K562 (cell line): Measurements from ENCODE around the gene AGR2. TPM values are rescaled to one million over a fixed set of nuclear protein-coding genes. Genes with fewer than 3 reads are reported as not detected.

Experiments
- ATAC-seq: fragments of 200-7000 bp; cut with Tn5 transposase; 3 replicates; pipeline ENCODE4 v1.9.1; 2020; ENCODE audit warnings: moderate library complexity
- BruUV-seq: library from RNA; stranded (reverse); fragments of 400-500 nt; replicated peaks from 2 replicates; lab custom pipeline; 2021; lab: Mats Ljungman, UMichigan
- CTCF ChIA-PET: fragments of 300-600 bp; formaldehyde crosslinking; extraction: SDS; loops from one replicate; lab custom pipeline; 2021; ENCODE audit warnings: low intra/inter-chr PET ratio; lab: Yijun Ruan, JAX
- POLR2A ChIA-PET: fragments of 300-600, 350-650 bp; sonication (Branson Sonifier 250); formaldehyde crosslinking; extraction: SDS; loops from one replicate; lab custom pipeline; 2021; ENCODE audit warnings: antibody characterized with exemption, inconsistent platforms; lab: Yijun Ruan, JAX
- DNase-seq, 4 experiments: peaks; one replicate each; pipeline versions ENCODE4 v3.0.0 to v3.0.0-alpha.2; 2011 to 2018; ENCODE audit warnings: low spot score in 3 of 4, mixed read lengths in 3 of 4; ENCODE audit errors: extremely low read depth in 1 of 4
- FAIRE-seq: peaks from 2 replicates; lab custom pipeline; 2011; peaks lifted over from hg19 to GRCh38; lab: Jason Lieb, UNC
- H2AFZ ChIP-seq: 2 replicates; pipeline ENCODE4 v1.6.0; 2011; ENCODE audit warnings: low read depth, low read length, control low read depth, inconsistent platforms
- H3K27ac ChIP-seq: fragments of 200-600 bp; 3 replicates; pipeline ENCODE4 v1.8.0; 2011; ENCODE audit warnings: low read depth, mild to moderate bottlenecking, control low read depth, inconsistent platforms, low read length, moderate library complexity, mixed read lengths; ENCODE audit errors: extremely low read depth
- H3K27me3 ChIP-seq, 2 experiments: fragments of 300-600 bp in 1 of 2; 2 replicates in 1 of 2; 3 replicates in 1 of 2; pipeline versions ENCODE4 v1.6.0 to v1.8.0; 2011; ENCODE audit warnings: inconsistent platforms in 2 of 2, low read length in 2 of 2, mild to moderate bottlenecking in 1 of 2, mixed read lengths in 1 of 2, moderate library complexity in 1 of 2; ENCODE audit not compliant: control insufficient read depth in 2 of 2, insufficient read depth in 2 of 2
- H3K36me3 ChIP-seq: fragments of 300-600 bp; 3 replicates; pipeline ENCODE4 v1.8.0; 2011; ENCODE audit warnings: mild to moderate bottlenecking, low read length, inconsistent platforms; ENCODE audit not compliant: control insufficient read depth, insufficient read depth
- H3K4me1 ChIP-seq, 2 experiments: fragments of 200-600 bp in 1 of 2; replicated peaks in 1 of 2; 2 replicates in 1 of 2; 3 replicates in 1 of 2; pipeline versions ENCODE4 v1.5.1 to v1.8.0; 2011; ENCODE audit warnings: inconsistent platforms in 2 of 2, low read length in 2 of 2, mild to moderate bottlenecking in 1 of 2, mixed read lengths in 1 of 2, moderate library complexity in 1 of 2; ENCODE audit not compliant: control insufficient read depth in 2 of 2, insufficient read depth in 2 of 2
- H3K4me2 ChIP-seq: 2 replicates; pipeline ENCODE4 v1.6.1; 2011; ENCODE audit warnings: low read length, control low read depth, inconsistent platforms, mixed read lengths; ENCODE audit not compliant: insufficient read depth
- H3K4me3 ChIP-seq: fragments of 200-600 bp; sonication (generic), shearing (Covaris generic); 2 replicates; pipeline ENCODE4 v1.5.1; 2016; ENCODE audit warnings: control low read depth, inconsistent platforms
- H3K79me2 ChIP-seq: fragments of 200-600 bp; 3 replicates; pipeline ENCODE4 v1.8.0; 2011; ENCODE audit warnings: low read length, inconsistent platforms; ENCODE audit not compliant: control insufficient read depth, insufficient read depth
- H3K9ac ChIP-seq, 2 experiments: 2 replicates each; pipeline versions ENCODE4 v1.6.0 to v1.6.1; 2011; ENCODE audit warnings: low read depth in 2 of 2, low read length in 2 of 2, control low read depth in 1 of 2, inconsistent platforms in 1 of 2, mild to moderate bottlenecking in 1 of 2, mixed read lengths in 1 of 2; ENCODE audit not compliant: insufficient read depth in 1 of 2
- H3K9me1 ChIP-seq: one replicate; pipeline ENCODE4 v1.6.0; 2011; ENCODE audit warnings: inconsistent platforms, mild to moderate bottlenecking, low read length, moderate library complexity; ENCODE audit not compliant: control insufficient read depth, insufficient read depth
- H3K9me3 ChIP-seq: replicated peaks from 2 replicates; pipeline ENCODE4 v1.5.1; 2011; ENCODE audit warnings: low read depth, low read length, inconsistent platforms; ENCODE audit not compliant: control insufficient read depth, insufficient read depth
- H4K20me1 ChIP-seq: replicated peaks from 2 replicates; pipeline ENCODE4 v1.6.1; 2011; ENCODE audit warnings: low read length, inconsistent platforms, mixed read lengths; ENCODE audit not compliant: control insufficient read depth, insufficient read depth
- CCAR2 ChIP-seq: fragments of 200-400 bp; formaldehyde crosslinking; IDR thresholded peaks from 2 replicates; pipeline ENCODE4 v1.6.1; 2017; ENCODE audit warnings: mild to moderate bottlenecking, low read depth, low read length
- FOXJ3 ChIP-seq: sonication (generic); formaldehyde crosslinking; IDR thresholded peaks from 2 replicates; pipeline ENCODE4 v1.4.0; 2020; ENCODE audit warnings: mild to moderate bottlenecking, missing genetic modification reagents
- GATA2 ChIP-seq: sonication (generic); formaldehyde crosslinking; IDR thresholded peaks from 2 replicates; pipeline ENCODE4 v1.4.0; 2020; ENCODE audit warnings: mild to moderate bottlenecking, missing genetic modification reagents
- JUND ChIP-seq, 2 experiments: IDR thresholded peaks; 2 replicates in 1 of 2; 3 replicates in 1 of 2; pipeline ENCODE4 v1.6.1; 2011; ENCODE audit warnings: borderline replicate concordance in 2 of 2, low read depth in 2 of 2, low read length in 2 of 2, improper control_type of control experiment in 1 of 2, missing biosample characterization in 1 of 2, missing genetic modification characterization in 1 of 2, missing genetic modification reagents in 1 of 2
- SRSF9 ChIP-seq: fragments of 200-400 bp; formaldehyde crosslinking; IDR thresholded peaks from 2 replicates; pipeline ENCODE4 v1.6.1; 2017; ENCODE audit warnings: low read depth, low read length, borderline replicate concordance
- ZNF23 ChIP-seq: fragments of 250-450 bp; sonication (Bioruptor Pico); IDR thresholded peaks from 2 replicates; pipeline ENCODE4 v1.4.0; 2020; ENCODE audit warnings: mild to moderate bottlenecking
- ZNF324 ChIP-seq: fragments of 250-450 bp; sonication (Bioruptor Pico); IDR thresholded peaks from 2 replicates; pipeline ENCODE4 v1.4.0; 2020; ENCODE audit warnings: mild to moderate bottlenecking
- WGBS: fragments of 100-300 bp; shearing (Covaris generic); methylation state at CpG from one replicate; pipeline ENCODE4 v1.1.6; 2016; ENCODE audit warnings: low coverage, mixed read lengths; ENCODE audit not compliant: insufficient coverage; ENCODE audit errors: missing lambda C conversion rate; 5-methylcytosine and 5-hydroxymethylcytosine counted together
- in situ Hi-C: fragments of 300-500 bp; cut with MboI; formaldehyde crosslinking; loops from 4 replicates; pipeline ENCODE4 v1.15.0; 2018; ENCODE audit warnings: inconsistent platforms, mixed read lengths
- intact Hi-C: fragments of 100-400 bp; cut with micrococcal nuclease; formaldehyde crosslinking; loops from 2 replicates; pipeline ENCODE4 v1.14.2; 2022
- polyA plus RNA-seq, 8 experiments: library from polyadenylated mRNA; depleted of rRNA in 4 of 8; stranded (reverse) in 5 of 8; unstranded in 3 of 8; fragments of >200 nt; fragmentation: Nextera tagmentation in 2 of 8; fragmentation: Illumina TruSeq in 1 of 8; extraction: Ambion mirVana in 2 of 8; extraction: Trizol in 1 of 8; gene quantifications; 2 replicates each; pipeline versions ENCODE4 v1.2.1 to v1.2.3, GENCODE V29; 2011 to 2014; ENCODE audit warnings: inconsistent platforms in 1 of 8, missing spikeins in 1 of 8
- total RNA-seq, 7 experiments: library from RNA; depleted of rRNA in 6 of 7; stranded (reverse); fragments of >200 nt in 6 of 7; fragmentation: Illumina TruSeq in 2 of 7; extraction: Trizol in 2 of 7; gene quantifications; 2 replicates each; pipeline versions ENCODE4 v1.2.1 to v1.2.3, GENCODE V29; 2011 to 2021; ENCODE audit warnings: low replicate concordance in 1 of 7

Gene AGR2
- total and polyA plus RNA-seq, 9 of the 15 experiments (the other 6 are each of a cell fraction or from before 2014, with no cell fraction given) = 0.66 TPM; not detected in 8

DNA sequence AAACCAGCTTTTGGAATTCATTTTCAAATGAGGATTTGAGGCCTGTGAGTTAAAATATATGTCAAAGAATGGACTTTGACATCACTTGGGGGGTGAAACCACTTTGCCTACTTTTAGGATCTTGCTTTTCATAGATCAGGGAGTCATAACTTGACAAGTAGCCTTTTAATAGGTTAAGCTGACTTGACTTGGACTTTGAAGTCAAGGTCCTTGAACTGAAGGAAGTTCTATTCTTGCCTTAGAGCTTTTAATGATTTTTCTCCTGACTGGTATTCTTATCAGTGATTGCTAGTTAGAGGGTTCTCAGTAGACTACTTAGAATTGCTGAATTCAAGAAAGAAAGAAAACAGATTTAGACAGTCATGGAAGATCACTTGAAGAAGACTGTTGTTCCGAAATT, 17.7 kb downstream of the AGR2 start:
- no peaks in the 10 kb centered on the region for H3K4me1 ChIP-seq
- ATAC-seq (no peak), FAIRE-seq (peak; percentile 48), DNase-seq (no peak)
- H3K4me2 ChIP-seq = no peak overlapping the region
- H3K9me1 ChIP-seq = no peaks in the 10 kb centered on the region
- H4K20me1 ChIP-seq = no peaks in the 10 kb centered on the region
- H3K36me3 ChIP-seq = peaks cover 5% of the 10 kb centered on the region; the same call in 2 of the 3 replicates
- H3K9ac ChIP-seq = no peak overlapping the region
- no peak overlapping the region for H3K27ac ChIP-seq
- H3K4me3 ChIP-seq = no peak overlapping the region
- WGBS = 82% methylated on average over 1 of the region's 1 CpG
- no peaks in the 10 kb centered on the region for H3K9me3 ChIP-seq
- no peak for TF ChIP-seq SRSF9
- no peak for TF ChIP-seq JUND (IDR thresholded peaks at IDR 0.05; ENCODE audit: borderline replicate concordance, low read depth, low read length)
- TF ChIP-seq JUND (tag; IDR thresholded peaks at IDR 0.05; ENCODE audit: borderline replicate concordance, low read depth, low read length) = no peak
- TF ChIP-seq FOXJ3 (CRISPR knock-in tag) = no peak
- no peak for TF ChIP-seq CCAR2
- no peak for TF ChIP-seq ZNF23
- TF ChIP-seq ZNF324 (CRISPR knock-in tag) = no peak
- no peak for TF ChIP-seq GATA2
- H3K79me2 ChIP-seq = no peaks in the 10 kb centered on the region
- CTCF ChIA-PET = no interaction called here
- BruUV-seq = no TSS peak
- intact Hi-C loops = no loop called here
- H3K27me3 ChIP-seq = no peaks in the 10 kb centered on the region
- POLR2A ChIA-PET = interaction anchor here (0.6 to 1.5 kb wide), 5 partner anchors 14 to 57 kb away, joined by 3 to 4 read pairs (median 3); no protein-coding TSS in a partner anchor
- H2AFZ ChIP-seq = no peak overlapping the region
- in situ Hi-C loops = no loop called here
